Osteoblast (primary cell): ENCODE results near the gene HSH2D. TPM values are rescaled to one million over a fixed set of nuclear protein-coding genes. Genes with fewer than 3 reads are reported as not detected.

Experiments
- DNase-seq: peaks from one replicate; pipeline ENCODE4 v3.0.0; 2011; ENCODE audit warnings: low spot score, mixed read lengths; ENCODE audit not compliant: insufficient read length; ENCODE audit errors: missing footprints
- H2AFZ ChIP-seq: 2 replicates; pipeline ENCODE4 v1.6.0; 2011; ENCODE audit warnings: mild to moderate bottlenecking, low read length
- H3K27ac ChIP-seq: 2 replicates; pipeline ENCODE4 v1.5.1; 2011; ENCODE audit warnings: mild to moderate bottlenecking, low read depth, low read length, moderate library complexity
- H3K27me3 ChIP-seq: 2 replicates; pipeline ENCODE4 v1.6.0; 2012; ENCODE audit warnings: mild to moderate bottlenecking, control low read depth, inconsistent platforms, low read length, moderate library complexity; ENCODE audit not compliant: insufficient read depth
- H3K36me3 ChIP-seq: 2 replicates; pipeline ENCODE4 v1.5.1; 2011; ENCODE audit warnings: mild to moderate bottlenecking, low read length, control low read depth, moderate library complexity; ENCODE audit not compliant: insufficient read depth
- H3K4me1 ChIP-seq: 2 replicates; pipeline ENCODE4 v1.5.1; 2011; ENCODE audit warnings: mild to moderate bottlenecking, low read length, control low read depth, moderate library complexity; ENCODE audit not compliant: insufficient read depth
- H3K4me2 ChIP-seq: 2 replicates; pipeline ENCODE4 v1.6.0; 2011; ENCODE audit warnings: mild to moderate bottlenecking, low read length; ENCODE audit not compliant: insufficient read depth
- H3K4me3 ChIP-seq: fragments of 200-600 bp; sonication (generic); 3 replicates; pipeline ENCODE4 v1.5.1; 2012; ENCODE audit warnings: mild to moderate bottlenecking, low read length, inconsistent platforms; ENCODE audit not compliant: insufficient read depth
- H3K79me2 ChIP-seq: 2 replicates; pipeline ENCODE4 v1.6.0; 2012; ENCODE audit warnings: mild to moderate bottlenecking, low read length, control low read depth, inconsistent platforms; ENCODE audit not compliant: insufficient read depth
- H3K9me3 ChIP-seq: 2 replicates; pipeline ENCODE4 v1.5.1; 2011; ENCODE audit warnings: low read depth, low read length, control low read depth
- H4K20me1 ChIP-seq: 2 replicates; pipeline ENCODE4 v1.6.0; 2012; ENCODE audit warnings: mild to moderate bottlenecking, low read length, control low read depth; ENCODE audit not compliant: insufficient read depth
- CTCF ChIP-seq: IDR thresholded peaks from 2 replicates; pipeline ENCODE4 v1.5.1; 2011; ENCODE audit warnings: mild to moderate bottlenecking, low read depth, low read length, moderate library complexity; ENCODE audit errors: extremely low read depth
- total RNA-seq: library from RNA; depleted of rRNA; stranded (reverse); fragments of >200 nt; gene quantifications from 2 replicates; pipeline ENCODE4 v1.2.3, GENCODE V29; 2012

HSH2D gene
- total RNA-seq, 1 donor, result 0.36 TPM

DNA sequence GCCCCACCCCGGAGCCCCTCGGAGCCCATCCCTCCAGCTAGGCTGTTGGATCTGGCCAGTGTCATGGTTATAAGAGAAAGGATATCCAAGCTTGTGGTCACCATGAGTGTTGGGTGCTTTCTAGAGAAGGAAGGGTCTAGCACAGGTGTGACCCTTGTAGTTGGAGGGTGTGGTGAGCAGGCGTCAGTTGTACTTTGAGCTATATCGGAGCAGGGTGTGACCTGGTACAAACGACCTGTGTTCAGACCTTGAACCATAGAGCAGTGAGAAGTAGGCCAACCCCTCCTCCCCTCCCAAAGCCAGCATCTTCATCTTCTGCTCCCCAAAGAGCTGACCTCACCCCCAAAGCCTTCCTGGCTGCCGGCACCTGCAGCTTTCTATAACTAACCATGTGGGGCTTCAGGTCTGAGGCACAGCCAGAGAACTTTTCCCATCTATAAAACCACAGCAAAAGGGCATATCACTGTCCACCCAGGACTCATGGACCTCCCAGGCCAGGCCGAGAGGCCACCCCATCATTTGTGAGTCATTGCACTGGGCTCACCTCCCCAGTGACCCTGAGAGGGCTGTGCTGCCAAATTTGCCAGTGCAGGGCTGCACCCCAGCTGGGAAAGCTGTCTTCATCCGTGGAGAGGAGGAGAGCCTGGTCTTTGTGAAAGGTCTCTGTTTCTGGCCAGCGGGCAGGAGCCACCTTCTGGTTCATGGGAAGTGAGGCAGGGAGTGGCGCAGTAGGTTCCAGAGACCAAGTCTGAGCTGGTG is 17.6 kb upstream of the HSH2D start:
- no peak overlapping the region for H3K27ac ChIP-seq
- no peaks in the 10 kb centered on the region for H3K4me1 ChIP-seq
- no peaks in the 10 kb centered on the region for H3K9me3 ChIP-seq
- no peaks in the 10 kb centered on the region for H3K79me2 ChIP-seq
- peak; percentile 89 for DNase-seq
- peaks cover 5% of the 10 kb centered on the region for H4K20me1 ChIP-seq
- peaks cover 79% of the 10 kb centered on the region for H3K36me3 ChIP-seq
- H3K4me2 ChIP-seq, result no peak overlapping the region
- no peak overlapping the region for H3K4me3 ChIP-seq
- H3K27me3 ChIP-seq, result no peaks in the 10 kb centered on the region
- no peak for TF ChIP-seq CTCF
- no peak overlapping the region for H2AFZ ChIP-seq

- Histone ChIP-seq H3K36me3 (peaks cover 71% of the 10 kb centered on the region), H3K4me3 (no peak overlapping the region), H4K20me1 (peaks cover 5% of the 10 kb centered on the region), H3K79me2 (no peaks in the 10 kb centered on the region), H2AFZ (no peak overlapping the region), H3K27ac (no peak overlapping the region), H3K4me2 (no peak overlapping the region), H3K4me1 (no peaks in the 10 kb centered on the region), H3K27me3 (no peaks in the 10 kb centered on the region), H3K9me3 (no peaks in the 10 kb centered on the region)
- peak; percentile 29 for DNase-seq
- no peak for TF ChIP-seq CTCF
These were observed 16.4 kb upstream of the HSH2D start for GRCh38 chr19:16127080-16127479.

- H2AFZ ChIP-seq, result no peak overlapping the region
- TF ChIP-seq CTCF, result no peak
These were observed 15.6 kb upstream of the HSH2D start for GRCh38 chr19:16127776-16128371.

GRCh38 chr19:16131648-16132047 is 11.8 kb upstream of the HSH2D start:
- Histone ChIP-seq H3K4me2 (no peak overlapping the region), H3K36me3 (peaks cover 55% of the 10 kb centered on the region)

More at GRCh38 chr19:16127776-16128371, 15.6 kb upstream of the HSH2D start:
- H3K27me3 ChIP-seq, result no peaks in the 10 kb centered on the region
- no peaks in the 10 kb centered on the region for H3K4me1 ChIP-seq
- H3K27ac ChIP-seq, result no peak overlapping the region
- H4K20me1 ChIP-seq, result peaks cover 5% of the 10 kb centered on the region
- peaks cover 71% of the 10 kb centered on the region for H3K36me3 ChIP-seq
- H3K4me2 ChIP-seq, result no peak overlapping the region
- peak; percentile 78 for DNase-seq
- H3K79me2 ChIP-seq, result no peaks in the 10 kb centered on the region
- H3K4me3 ChIP-seq, result no peak overlapping the region
- no peaks in the 10 kb centered on the region for H3K9me3 ChIP-seq

More at GRCh38 chr19:16131648-16132047, 11.8 kb upstream of the HSH2D start:
- TF ChIP-seq CTCF, result no peak
- Histone ChIP-seq H3K4me1 (no peaks in the 10 kb centered on the region), H3K27ac (no peak overlapping the region), H3K9me3 (no peaks in the 10 kb centered on the region), H2AFZ (no peak overlapping the region), H3K79me2 (no peaks in the 10 kb centered on the region), H3K27me3 (no peaks in the 10 kb centered on the region), H4K20me1 (peaks cover 4% of the 10 kb centered on the region), H3K4me3 (no peak overlapping the region)
- peak; percentile 21 for DNase-seq
